SK-N-MC (cell line): Measurements from ENCODE around the gene ZNF618.
A peak's percentile ranks its signal among the peaks of the same experiment; 100 is the strongest.

Experiments
- DNase-seq: peaks from one replicate; pipeline ENCODE4 v3.0.0-alpha.2; 2011; ENCODE audit warnings: low read depth, low spot score
- H3K27ac ChIP-seq: fragments of 200-600 bp; sonication (generic); 2 replicates; pipeline ENCODE4 v1.5.1; 2016; ENCODE audit warnings: mixed run types
- H3K36me3 ChIP-seq: fragments of 200-600 bp; sonication (generic); 2 replicates; pipeline ENCODE4 v1.6.1; 2017; ENCODE audit warnings: antibody characterized with exemption, low read length, mixed read lengths; ENCODE audit not compliant: insufficient read depth
- H3K4me3 ChIP-seq: fragments of 200-600 bp; sonication (generic); 2 replicates; pipeline ENCODE4 v1.5.1; 2016
- H3K9ac ChIP-seq: fragments of 200-600 bp; sonication (generic); 2 replicates; pipeline ENCODE4 v1.8.0; 2017; ENCODE audit warnings: mixed run types, mixed read lengths; ENCODE audit not compliant: insufficient read length
- H3K9me3 ChIP-seq: fragments of 200-600 bp; sonication (generic); 2 replicates; pipeline ENCODE4 v1.6.1; 2017; ENCODE audit warnings: low read depth, mild to moderate bottlenecking, antibody characterized with exemption, low read length, moderate library complexity, mixed read lengths
- EZH2 ChIP-seq: fragments of 200-600 bp; sonication (generic); IDR thresholded peaks from one replicate; pipeline ENCODE4 v1.6.1; 2017; ENCODE audit warnings: antibody characterized with exemption
- FOXP2 ChIP-seq: optimal IDR thresholded peaks from 2 replicates; pipeline ENCODE3; 2011; ENCODE audit warnings: mild to moderate bottlenecking, moderate library complexity; ENCODE audit not compliant: insufficient read depth; ENCODE audit errors: extremely low read length, control extremely low read depth
- POLR2AphosphoS5 ChIP-seq: IDR thresholded peaks from 2 replicates; pipeline ENCODE4 v1.6.1; 2012; ENCODE audit warnings: mild to moderate bottlenecking, low read depth, low read length, borderline replicate concordance

ZNF618 gene

GRCh38 chr9:114003758-114004157, 127.6 kb downstream of the ZNF618 start:
- TF ChIP-seq EZH2 (no peak), POLR2AphosphoS5 (no peak), FOXP2 (no peak)
- H3K27ac ChIP-seq = peak overlapping the region; percentile 52; the same call in 1 of the 2 replicates
- no peaks in the 10 kb centered on the region for H3K9me3 ChIP-seq
- no peak overlapping the region for H3K4me3 ChIP-seq
- no peak overlapping the region for H3K9ac ChIP-seq
- no peaks in the 10 kb centered on the region; the same call in 1 of the 2 replicates for H3K36me3 ChIP-seq
- DNase-seq = no peak

GRCh38 chr9:114004221-114004716, 128.2 kb downstream of the ZNF618 start:
- no peaks in the 10 kb centered on the region for H3K9me3 ChIP-seq
- no peak overlapping the region for H3K27ac ChIP-seq
- no peak overlapping the region for H3K9ac ChIP-seq
- DNase-seq = no peak
- TF ChIP-seq POLR2AphosphoS5 = no peak
- no peak for TF ChIP-seq FOXP2
- no peak for TF ChIP-seq EZH2
- H3K36me3 ChIP-seq = no peaks in the 10 kb centered on the region; the same call in 1 of the 2 replicates
- H3K4me3 ChIP-seq = no peak overlapping the region

DNA sequence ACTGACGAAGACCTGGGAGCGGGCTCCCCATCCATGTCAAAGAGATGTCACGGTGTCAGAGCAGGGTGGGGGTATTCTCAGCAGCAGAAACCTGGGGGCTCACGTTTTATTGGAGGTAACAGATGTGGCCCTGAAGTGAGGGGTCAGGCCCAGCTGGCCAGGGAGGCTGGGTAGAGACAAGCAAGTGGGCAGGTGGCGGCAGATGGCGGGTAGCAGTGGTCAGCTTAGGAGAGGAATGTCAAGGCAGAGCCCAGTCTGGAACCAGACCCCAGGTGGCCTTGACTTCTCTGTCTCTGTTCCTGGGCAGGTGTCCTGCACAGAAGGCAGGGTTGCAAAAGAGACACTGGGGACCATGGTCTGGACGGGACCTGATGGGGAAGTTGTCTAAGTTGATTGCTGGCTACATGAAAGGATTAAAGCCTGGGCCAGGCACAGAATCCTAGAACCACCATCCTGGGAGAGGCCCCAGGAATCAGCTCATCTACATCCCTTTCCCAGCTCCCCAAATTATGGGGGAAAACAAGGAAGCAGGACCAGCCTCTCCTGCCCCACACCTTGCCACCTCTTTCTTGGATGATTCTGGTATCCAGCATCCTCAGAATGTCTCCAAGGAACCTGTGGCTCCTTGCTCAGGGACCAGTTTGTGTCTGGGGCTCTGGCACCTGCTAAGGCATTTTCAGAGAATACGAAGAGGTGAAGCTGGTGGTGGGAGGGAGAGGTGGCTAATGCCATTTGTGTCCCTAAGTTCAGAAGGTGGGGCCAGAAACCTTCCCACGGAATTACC, 129.5 kb downstream of the ZNF618 start:
- Histone ChIP-seq H3K9ac (no peak overlapping the region), H3K36me3 (no peaks in the 10 kb centered on the region; the same call in 1 of the 2 replicates), H3K27ac (no peak overlapping the region), H3K4me3 (no peak overlapping the region), H3K9me3 (no peaks in the 10 kb centered on the region)
- DNase-seq = no peak
- TF ChIP-seq FOXP2 = no peak
- no peak for TF ChIP-seq POLR2AphosphoS5
- TF ChIP-seq EZH2 = no peak

DNA sequence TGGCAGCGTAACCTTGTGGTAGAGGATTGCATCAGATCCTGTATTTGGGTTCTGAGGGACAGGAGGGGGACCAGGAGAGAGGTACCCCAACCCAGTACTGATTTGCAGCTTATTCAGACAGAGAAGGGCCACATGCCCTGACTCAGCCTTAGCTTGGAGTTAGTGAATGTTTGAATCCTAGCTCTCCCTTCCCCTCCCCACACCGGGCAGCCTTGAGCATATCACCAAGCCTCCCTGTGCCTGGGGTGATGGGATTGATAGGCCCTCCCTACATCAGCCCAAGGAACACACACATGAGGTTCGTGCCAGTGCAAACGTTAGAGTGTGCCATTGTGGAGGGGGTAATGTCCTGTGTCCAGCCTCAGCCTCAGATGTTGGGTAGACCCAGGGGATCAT, 130.0 kb downstream of the ZNF618 start:
- Histone ChIP-seq H3K9ac (no peak overlapping the region), H3K9me3 (no peaks in the 10 kb centered on the region), H3K36me3 (no peaks in the 10 kb centered on the region; the same call in 1 of the 2 replicates), H3K27ac (no peak overlapping the region), H3K4me3 (no peak overlapping the region)
- TF ChIP-seq POLR2AphosphoS5 (no peak), FOXP2 (no peak), EZH2 (no peak)
- DNase-seq = no peak

DNA sequence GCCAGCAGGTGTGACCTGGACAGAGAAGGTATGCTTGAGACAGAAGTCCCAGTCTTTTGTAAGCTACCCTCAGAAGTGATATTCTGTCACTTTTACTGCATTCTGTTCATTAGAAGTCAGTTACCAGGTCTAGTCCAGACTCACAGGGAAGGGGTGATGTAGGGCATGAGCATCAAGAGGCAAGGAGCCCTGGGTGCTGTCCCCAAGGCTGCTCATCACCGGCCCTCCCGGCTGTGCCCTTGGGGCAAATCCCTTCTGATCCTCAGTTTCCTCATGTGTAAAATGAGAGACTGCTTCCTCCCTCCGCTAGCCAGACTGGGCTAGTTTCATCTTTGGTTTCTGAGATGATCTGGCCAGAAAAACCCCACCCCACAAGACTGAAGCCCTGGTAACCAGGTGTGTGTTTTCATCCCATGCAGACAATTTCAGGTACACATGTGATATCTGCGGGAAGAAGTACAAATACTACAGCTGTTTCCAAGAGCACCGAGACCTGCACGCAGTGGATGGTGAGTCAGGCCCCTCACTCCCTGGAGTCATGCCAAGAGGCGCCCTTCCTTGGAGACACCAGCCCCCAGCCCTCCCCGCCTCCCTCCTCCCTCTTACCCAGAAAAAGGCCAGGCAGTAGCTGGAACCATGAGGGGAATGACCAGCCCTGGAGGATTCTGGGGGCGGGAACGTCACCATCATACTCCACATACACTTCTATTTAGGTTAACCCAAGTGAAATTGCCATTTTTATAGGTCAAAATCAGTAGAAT, 131.0 kb downstream of the ZNF618 start:
- Histone ChIP-seq H3K4me3 (no peak overlapping the region), H3K36me3 (peaks cover 8% of the 10 kb centered on the region; the same call in 1 of the 2 replicates), H3K9ac (no peak overlapping the region), H3K27ac (no peak overlapping the region), H3K9me3 (no peaks in the 10 kb centered on the region)
- no peak for DNase-seq
- TF ChIP-seq POLR2AphosphoS5 = no peak

- no peak overlapping the region for H3K4me3 ChIP-seq
- H3K9me3 ChIP-seq = no peaks in the 10 kb centered on the region
- no peak overlapping the region for H3K27ac ChIP-seq
- DNase-seq = no peak
- peaks cover 10% of the 10 kb centered on the region for H3K36me3 ChIP-seq
- TF ChIP-seq FOXP2 = no peak
- TF ChIP-seq EZH2 = no peak
- no peak for TF ChIP-seq POLR2AphosphoS5
- H3K9ac ChIP-seq = no peak overlapping the region
These were observed 132.0 kb downstream of the ZNF618 start for GRCh38 chr9:114007991-114008666.

DNA sequence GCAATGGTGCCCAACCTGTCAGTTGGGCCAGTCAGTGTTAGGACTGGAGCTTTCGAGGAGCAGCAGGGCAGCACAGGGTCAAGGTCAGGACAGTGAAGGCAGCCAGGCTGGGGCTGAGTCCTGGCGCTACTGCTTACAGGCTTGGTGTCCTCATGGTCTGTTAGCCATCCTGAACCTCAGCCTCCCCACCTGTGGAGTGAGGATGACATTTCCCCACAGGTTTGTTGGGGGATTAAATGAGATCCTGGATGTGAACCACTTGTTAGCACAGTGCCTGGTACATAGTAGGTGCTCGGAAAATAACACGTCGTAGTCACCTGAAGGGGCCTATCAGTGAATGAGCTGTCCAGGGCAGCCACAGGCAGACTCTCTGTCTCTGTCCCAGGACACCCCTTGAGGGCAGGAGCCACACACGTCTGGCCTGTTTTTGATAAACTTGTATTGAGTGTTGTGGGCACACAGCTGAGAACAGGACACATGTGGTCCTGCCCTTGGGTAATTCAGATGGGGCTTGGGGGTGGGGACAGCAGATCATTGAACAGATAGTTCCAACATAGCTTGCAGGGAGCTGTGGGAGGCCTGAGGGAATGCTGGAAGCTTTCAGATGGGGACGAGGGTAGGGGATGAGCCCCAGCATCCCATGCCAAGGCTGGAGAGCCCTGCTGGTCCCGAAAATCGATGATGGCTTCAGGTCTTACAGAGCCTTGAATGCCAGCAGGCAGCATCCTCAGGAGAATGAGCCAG, 132.7 kb downstream of the ZNF618 start:
- H3K9me3 ChIP-seq = no peaks in the 10 kb centered on the region
- no peak overlapping the region for H3K27ac ChIP-seq
- H3K9ac ChIP-seq = no peak overlapping the region
- TF ChIP-seq POLR2AphosphoS5 (no peak), FOXP2 (no peak), EZH2 (no peak)
- H3K36me3 ChIP-seq = peaks cover 10% of the 10 kb centered on the region
- DNase-seq = no peak
- no peak overlapping the region for H3K4me3 ChIP-seq
